DOHH2 (cell line): ENCODE data around the gene TOMM70.

Experiments
- H3F3A ChIP-seq: fragments of 200-600 bp; sonication (generic), shearing (Covaris generic); 2 replicates; pipeline ENCODE4 v1.6.0; 2016; ENCODE audit warnings: antibody characterized with exemption, mild to moderate bottlenecking; ENCODE audit not compliant: control insufficient read depth, insufficient read depth
- H3K27ac ChIP-seq: fragments of 200-600 bp; sonication (generic); 2 replicates; pipeline ENCODE4 v1.5.1; 2014; ENCODE audit warnings: low read depth, mild to moderate bottlenecking, low read length, moderate library complexity
- H3K27me3 ChIP-seq: fragments of 200-600 bp; sonication (generic); 2 replicates; pipeline ENCODE4 v1.6.1; 2014; ENCODE audit warnings: mild to moderate bottlenecking, low read length, mixed read lengths; ENCODE audit not compliant: control insufficient read depth
- H3K36me3 ChIP-seq: fragments of 200-600 bp; sonication (generic); 2 replicates; pipeline ENCODE4 v1.6.1; 2014; ENCODE audit warnings: mild to moderate bottlenecking, low read length, moderate library complexity, mixed read lengths; ENCODE audit not compliant: control insufficient read depth
- H3K4me1 ChIP-seq: fragments of 200-600 bp; sonication (generic); 2 replicates; pipeline ENCODE4 v1.6.1; 2014; ENCODE audit warnings: mild to moderate bottlenecking, low read length, mixed read lengths; ENCODE audit not compliant: control insufficient read depth
- H3K4me2 ChIP-seq: fragments of 200-600 bp; sonication (generic); 2 replicates; pipeline ENCODE4 v1.6.0; 2014; ENCODE audit warnings: mild to moderate bottlenecking, low read length, moderate library complexity
- H3K4me3 ChIP-seq: fragments of 200-600 bp; sonication (generic); 2 replicates; pipeline ENCODE4 v1.5.1; 2014; ENCODE audit warnings: mild to moderate bottlenecking, low read length, mixed read lengths
- H3K79me2 ChIP-seq: fragments of 200-600 bp; sonication (generic); 2 replicates; pipeline ENCODE4 v1.6.1; 2014; ENCODE audit warnings: mild to moderate bottlenecking, low read length, mixed read lengths; ENCODE audit not compliant: control insufficient read depth
- H3K9me2 ChIP-seq: fragments of 200-600 bp; sonication (generic); replicated peaks from 2 replicates; pipeline ENCODE4 v1.6.1; 2014; ENCODE audit warnings: mild to moderate bottlenecking, low read length, mixed read lengths; ENCODE audit not compliant: control insufficient read depth
- H3K9me3 ChIP-seq: fragments of 200-600 bp; sonication (generic); 2 replicates; pipeline ENCODE4 v1.6.1; 2014; ENCODE audit warnings: antibody characterized with exemption, low read length, mixed read lengths; ENCODE audit not compliant: control insufficient read depth, insufficient read depth
- H4K20me1 ChIP-seq: fragments of 200-600 bp; sonication (generic); 2 replicates; pipeline ENCODE4 v1.6.0; 2014; ENCODE audit warnings: low read depth, mild to moderate bottlenecking, antibody characterized with exemption, low read length, moderate library complexity; ENCODE audit not compliant: control insufficient read depth, insufficient read depth
- CTCF ChIP-seq: fragments of 200-600 bp; sonication (generic); IDR thresholded peaks from one replicate; pipeline ENCODE4 v1.5.1; 2014; ENCODE audit warnings: antibody characterized with exemption, mild to moderate bottlenecking, low read depth, low read length; ENCODE audit not compliant: poor library complexity, severe bottlenecking
- EZH2phosphoT487 ChIP-seq: fragments of 200-600 bp; sonication (generic); IDR thresholded peaks from 2 replicates; pipeline ENCODE4 v1.6.1; 2017; ENCODE audit warnings: borderline replicate concordance, mild to moderate bottlenecking, antibody characterized with exemption, low read length, moderate library complexity, mixed read lengths

The TOMM70 gene

GRCh38 chr3:100359035-100359434 lies 41.9 kb downstream of the TOMM70 start:
- Histone ChIP-seq H3K36me3 (peaks cover 65% of the 10 kb centered on the region), H3K27ac (no peak overlapping the region), H3K9me2 (no peaks in the 10 kb centered on the region), H3F3A (no peaks in the 10 kb centered on the region), H3K9me3 (no peaks in the 10 kb centered on the region), H3K27me3 (no peaks in the 10 kb centered on the region), H3K4me2 (no peak overlapping the region), H3K4me1 (no peaks in the 10 kb centered on the region), H4K20me1 (no peaks in the 10 kb centered on the region), H3K4me3 (no peak overlapping the region), H3K79me2 (no peaks in the 10 kb centered on the region)
- TF ChIP-seq CTCF (no peak), EZH2phosphoT487 (no peak)

DNA sequence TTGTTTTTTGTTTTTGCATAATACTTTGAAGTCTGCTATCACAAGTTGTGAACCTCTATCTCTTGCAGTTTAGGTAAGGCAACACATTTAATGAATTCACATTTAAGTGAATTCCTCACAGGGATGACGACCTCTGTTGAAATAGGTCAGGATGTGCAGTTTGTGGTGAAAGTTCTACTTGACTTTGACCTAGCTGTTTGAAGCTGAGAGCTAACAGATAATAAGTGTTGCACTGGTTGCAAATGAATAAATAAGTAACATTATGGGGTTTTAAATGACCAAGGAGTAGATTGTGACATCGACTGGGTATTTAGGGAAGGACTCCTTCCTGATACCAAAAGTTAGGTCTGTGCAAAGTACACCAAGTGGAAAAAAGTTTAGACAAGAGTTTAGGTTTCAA lies 42.5 kb downstream of the TOMM70 start:
- no peak overlapping the region for H3K4me2 ChIP-seq

DNA sequence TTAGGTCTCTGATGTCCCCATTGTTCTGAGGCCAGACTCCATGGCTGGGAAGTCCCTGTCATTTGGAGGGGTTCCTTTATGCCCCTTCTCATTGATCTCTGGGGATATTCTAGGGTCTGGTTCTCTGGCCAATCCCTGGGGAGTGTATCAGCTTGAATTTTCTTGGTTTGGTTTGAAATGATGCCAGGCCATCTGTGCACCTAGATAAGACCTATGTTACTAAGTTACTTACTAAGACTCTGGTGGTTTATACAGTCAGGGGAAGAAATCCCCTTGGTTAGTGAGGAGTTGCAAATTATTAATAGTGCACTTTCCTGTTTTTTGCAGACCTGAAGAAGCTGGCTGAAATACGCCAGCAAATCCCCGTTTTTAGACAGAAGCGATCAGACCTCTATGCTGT lies 46.0 kb downstream of the TOMM70 start:
- no peaks in the 10 kb centered on the region for H3K79me2 ChIP-seq
- H3K4me3 ChIP-seq = no peak overlapping the region
- peaks cover 4% of the 10 kb centered on the region for H3K9me3 ChIP-seq
- no peaks in the 10 kb centered on the region for H3K9me2 ChIP-seq
- no peak overlapping the region for H3K4me2 ChIP-seq
- TF ChIP-seq EZH2phosphoT487 (no peak), CTCF (no peak)
- no peaks in the 10 kb centered on the region for H4K20me1 ChIP-seq
- H3K36me3 ChIP-seq = peaks cover 59% of the 10 kb centered on the region
- H3K4me1 ChIP-seq = no peaks in the 10 kb centered on the region
- no peaks in the 10 kb centered on the region for H3K27me3 ChIP-seq
- no peak overlapping the region for H3K27ac ChIP-seq
- H3F3A ChIP-seq = no peaks in the 10 kb centered on the region

More for the DNA sequence above, 42.5 kb downstream of the TOMM70 start:
- H3F3A ChIP-seq = no peaks in the 10 kb centered on the region
- H3K4me3 ChIP-seq = no peak overlapping the region
- TF ChIP-seq EZH2phosphoT487 (no peak), CTCF (no peak)
- H3K27ac ChIP-seq = no peak overlapping the region
- H3K4me1 ChIP-seq = no peaks in the 10 kb centered on the region
- H4K20me1 ChIP-seq = no peaks in the 10 kb centered on the region
- H3K9me2 ChIP-seq = no peaks in the 10 kb centered on the region
- no peaks in the 10 kb centered on the region for H3K27me3 ChIP-seq
- peaks cover 64% of the 10 kb centered on the region for H3K36me3 ChIP-seq
- no peaks in the 10 kb centered on the region for H3K79me2 ChIP-seq
- H3K9me3 ChIP-seq = no peaks in the 10 kb centered on the region
